Prostate gland (tissue), 2 donors: ENCODE results near the gene TPM3.

Experiments
- POLR2AphosphoS5 ChIP-seq: sonication (generic); formaldehyde crosslinking; IDR thresholded peaks from one replicate; pipeline ENCODE4 v1.6.1; 2017; ENCODE audit warnings: antibody characterized with exemption
- TF ChIP-seq, protein P1 (sequence below), 4 experiments: fragments of 200-600 bp in 2 of 4; fragments of 450-650 bp in 2 of 4; sonication (generic) in 2 of 4; IDR thresholded peaks; 1 replicate in 3 of 4; 2 replicates in 1 of 4; pipeline ENCODE4 v1.5.1; 2016 to 2019; ENCODE audit warnings: antibody characterized with exemption in 4 of 4, mild to moderate bottlenecking in 2 of 4, moderate library complexity in 2 of 4

DNA sequence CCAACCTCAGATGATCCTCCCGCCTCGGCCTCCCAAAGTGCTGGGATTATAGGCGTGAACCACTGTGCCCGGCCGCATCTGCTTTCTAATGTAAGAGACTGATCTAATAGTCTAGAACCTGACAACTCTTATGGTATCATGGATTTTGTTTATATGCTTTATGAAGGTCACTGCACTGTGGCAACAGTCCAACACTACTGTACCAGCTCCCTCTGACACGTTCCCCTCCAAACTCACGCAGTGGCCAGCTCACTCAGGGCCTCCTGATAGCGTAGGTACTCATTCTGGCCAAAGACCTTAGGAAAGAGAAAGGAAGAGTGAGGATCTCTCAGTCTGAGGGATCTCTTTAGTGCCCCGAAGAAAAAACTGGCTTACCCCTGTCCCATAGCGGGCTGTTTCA lies 20.2 kb upstream of the TPM3 start:
- TF ChIP-seq, protein P1, sequence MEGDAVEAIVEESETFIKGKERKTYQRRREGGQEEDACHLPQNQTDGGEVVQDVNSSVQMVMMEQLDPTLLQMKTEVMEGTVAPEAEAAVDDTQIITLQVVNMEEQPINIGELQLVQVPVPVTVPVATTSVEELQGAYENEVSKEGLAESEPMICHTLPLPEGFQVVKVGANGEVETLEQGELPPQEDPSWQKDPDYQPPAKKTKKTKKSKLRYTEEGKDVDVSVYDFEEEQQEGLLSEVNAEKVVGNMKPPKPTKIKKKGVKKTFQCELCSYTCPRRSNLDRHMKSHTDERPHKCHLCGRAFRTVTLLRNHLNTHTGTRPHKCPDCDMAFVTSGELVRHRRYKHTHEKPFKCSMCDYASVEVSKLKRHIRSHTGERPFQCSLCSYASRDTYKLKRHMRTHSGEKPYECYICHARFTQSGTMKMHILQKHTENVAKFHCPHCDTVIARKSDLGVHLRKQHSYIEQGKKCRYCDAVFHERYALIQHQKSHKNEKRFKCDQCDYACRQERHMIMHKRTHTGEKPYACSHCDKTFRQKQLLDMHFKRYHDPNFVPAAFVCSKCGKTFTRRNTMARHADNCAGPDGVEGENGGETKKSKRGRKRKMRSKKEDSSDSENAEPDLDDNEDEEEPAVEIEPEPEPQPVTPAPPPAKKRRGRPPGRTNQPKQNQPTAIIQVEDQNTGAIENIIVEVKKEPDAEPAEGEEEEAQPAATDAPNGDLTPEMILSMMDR (IDR thresholded peaks at IDR 0.05), result no peak
- TF ChIP-seq POLR2AphosphoS5, result no peak
